AG08395 (cell line): ENCODE results near the gene RAB13.

Experiments
- DNase-seq: peaks from one replicate; pipeline ENCODE4 v3.0.0; 2012; ENCODE audit warnings: mixed read lengths, low spot score

The RAB13 gene

GRCh38 chr1:153932156-153933131, 53.7 kb downstream of the RAB13 start:
- no peak for DNase-seq
